ENCODE results near the gene AGMAT.

DNA sequence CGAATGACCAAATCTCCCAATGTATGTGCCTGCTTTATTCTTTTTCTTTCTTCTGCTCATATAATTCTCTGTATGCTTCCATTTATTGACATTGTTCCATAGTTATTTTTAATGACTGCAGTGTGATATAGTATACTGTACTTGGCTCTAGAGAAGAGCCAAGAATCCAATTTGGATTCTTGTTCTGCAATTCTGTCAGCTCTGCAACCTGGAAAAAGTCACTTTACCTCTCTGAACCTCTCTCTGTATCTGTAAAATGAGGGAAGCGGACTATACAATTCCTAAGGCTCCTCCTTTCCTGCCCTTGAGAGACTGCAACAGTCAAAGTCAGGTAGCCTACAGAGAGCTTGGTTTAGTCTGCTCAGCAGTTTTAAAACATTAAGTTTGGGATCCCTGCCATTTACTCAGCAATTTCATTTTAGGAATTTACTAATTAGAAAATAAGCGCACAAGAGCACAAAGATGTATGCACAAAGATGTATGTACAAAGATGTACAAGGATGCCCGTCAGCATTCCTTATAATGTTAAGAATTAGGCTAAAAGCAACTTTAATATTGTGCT lies 43.5 kb downstream of the AGMAT start:
- no peak for TF ChIP-seq POLR2A (IDR thresholded peaks at IDR 0.05)
- TF ChIP-seq, protein P1, sequence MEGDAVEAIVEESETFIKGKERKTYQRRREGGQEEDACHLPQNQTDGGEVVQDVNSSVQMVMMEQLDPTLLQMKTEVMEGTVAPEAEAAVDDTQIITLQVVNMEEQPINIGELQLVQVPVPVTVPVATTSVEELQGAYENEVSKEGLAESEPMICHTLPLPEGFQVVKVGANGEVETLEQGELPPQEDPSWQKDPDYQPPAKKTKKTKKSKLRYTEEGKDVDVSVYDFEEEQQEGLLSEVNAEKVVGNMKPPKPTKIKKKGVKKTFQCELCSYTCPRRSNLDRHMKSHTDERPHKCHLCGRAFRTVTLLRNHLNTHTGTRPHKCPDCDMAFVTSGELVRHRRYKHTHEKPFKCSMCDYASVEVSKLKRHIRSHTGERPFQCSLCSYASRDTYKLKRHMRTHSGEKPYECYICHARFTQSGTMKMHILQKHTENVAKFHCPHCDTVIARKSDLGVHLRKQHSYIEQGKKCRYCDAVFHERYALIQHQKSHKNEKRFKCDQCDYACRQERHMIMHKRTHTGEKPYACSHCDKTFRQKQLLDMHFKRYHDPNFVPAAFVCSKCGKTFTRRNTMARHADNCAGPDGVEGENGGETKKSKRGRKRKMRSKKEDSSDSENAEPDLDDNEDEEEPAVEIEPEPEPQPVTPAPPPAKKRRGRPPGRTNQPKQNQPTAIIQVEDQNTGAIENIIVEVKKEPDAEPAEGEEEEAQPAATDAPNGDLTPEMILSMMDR (IDR thresholded peaks at IDR 0.05): no peak
- no peak for TF ChIP-seq POLR2AphosphoS5 (IDR thresholded peaks at IDR 0.05)
- no peak for TF ChIP-seq EP300 (IDR thresholded peaks at IDR 0.05)
